Globus pallidus (tissue), 1 donor: ENCODE results near the gene IGLL5.
"Not testable (repeated sequence)": the region's sequence is repeated elsewhere in the genome, so short reads cannot be mapped to it uniquely, and the experiment has no call there.

ENCODE experiments used
- DNase-seq: peaks from one replicate; pipeline ENCODE4 v3.0.0-alpha.2; 2015; ENCODE audit warnings: low spot score

The IGLL5 gene

DNA sequence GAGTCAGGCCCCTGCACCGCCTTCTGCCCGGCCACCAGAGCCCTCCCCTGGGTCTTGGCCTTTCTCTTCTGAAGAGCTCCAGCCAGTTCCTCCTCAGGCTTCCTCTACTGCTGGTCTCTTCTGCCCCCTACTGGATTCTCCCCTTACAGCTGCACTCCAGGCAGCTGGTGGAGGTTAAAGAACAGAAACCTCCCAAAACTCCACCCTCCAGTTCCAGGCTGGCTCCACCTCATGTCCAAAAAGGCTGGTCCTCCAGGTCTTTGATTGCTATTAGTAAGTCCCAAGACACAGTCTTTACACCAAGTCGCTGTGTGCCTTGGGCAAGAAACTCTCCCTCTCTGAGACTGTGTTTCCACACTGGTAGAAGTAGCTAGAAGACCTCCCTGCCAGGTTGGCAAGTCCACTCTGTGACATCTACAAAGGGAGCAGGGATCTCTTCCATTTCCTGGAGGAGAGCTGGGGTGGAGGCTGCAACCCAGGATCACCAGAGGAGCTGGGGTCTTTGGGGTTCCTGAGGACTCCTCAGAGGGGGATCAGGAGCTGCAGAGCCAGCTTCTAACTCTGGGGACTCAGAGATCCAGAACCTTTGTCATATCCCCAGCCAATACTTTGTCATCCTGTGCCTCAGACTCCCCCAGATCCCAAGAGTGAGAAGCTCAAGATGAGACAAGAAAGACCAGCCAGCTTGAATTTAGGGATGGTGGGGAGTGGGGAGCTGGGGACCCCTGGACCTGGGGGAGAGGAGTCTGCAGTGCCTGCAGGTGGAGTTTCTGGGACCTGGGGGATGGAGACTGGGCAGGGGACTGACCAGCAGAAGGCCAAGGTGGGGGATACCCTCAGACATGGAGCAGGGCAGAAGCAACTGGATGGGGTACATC is 3.4 kb upstream of the IGLL5 start:
- peak; percentile 38 for DNase-seq

- no peak for DNase-seq
Measured at GRCh38 chr22:22884888-22885840, 2.5 kb upstream of the IGLL5 start.

DNA sequence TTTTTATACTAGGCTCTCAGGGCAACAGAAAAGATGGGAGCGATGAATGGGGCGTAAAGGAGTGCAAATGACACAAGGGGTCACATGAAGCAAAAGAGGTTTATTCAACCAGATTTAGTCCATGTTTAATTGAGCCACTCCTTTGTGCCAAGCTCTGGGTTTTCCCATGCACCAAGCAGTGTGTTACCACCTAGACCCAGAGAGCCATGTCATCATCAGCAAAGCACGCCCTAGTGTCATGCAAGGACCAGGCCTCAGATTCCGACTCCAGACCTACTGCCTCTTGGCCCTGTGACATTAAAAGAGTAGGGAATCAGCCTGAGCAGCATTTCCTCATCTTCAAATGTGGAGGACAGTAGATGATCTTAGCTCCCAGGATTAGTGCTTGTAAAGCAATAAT is 1.1 kb upstream of the IGLL5 start:
- DNase-seq, result no peak

DNA sequence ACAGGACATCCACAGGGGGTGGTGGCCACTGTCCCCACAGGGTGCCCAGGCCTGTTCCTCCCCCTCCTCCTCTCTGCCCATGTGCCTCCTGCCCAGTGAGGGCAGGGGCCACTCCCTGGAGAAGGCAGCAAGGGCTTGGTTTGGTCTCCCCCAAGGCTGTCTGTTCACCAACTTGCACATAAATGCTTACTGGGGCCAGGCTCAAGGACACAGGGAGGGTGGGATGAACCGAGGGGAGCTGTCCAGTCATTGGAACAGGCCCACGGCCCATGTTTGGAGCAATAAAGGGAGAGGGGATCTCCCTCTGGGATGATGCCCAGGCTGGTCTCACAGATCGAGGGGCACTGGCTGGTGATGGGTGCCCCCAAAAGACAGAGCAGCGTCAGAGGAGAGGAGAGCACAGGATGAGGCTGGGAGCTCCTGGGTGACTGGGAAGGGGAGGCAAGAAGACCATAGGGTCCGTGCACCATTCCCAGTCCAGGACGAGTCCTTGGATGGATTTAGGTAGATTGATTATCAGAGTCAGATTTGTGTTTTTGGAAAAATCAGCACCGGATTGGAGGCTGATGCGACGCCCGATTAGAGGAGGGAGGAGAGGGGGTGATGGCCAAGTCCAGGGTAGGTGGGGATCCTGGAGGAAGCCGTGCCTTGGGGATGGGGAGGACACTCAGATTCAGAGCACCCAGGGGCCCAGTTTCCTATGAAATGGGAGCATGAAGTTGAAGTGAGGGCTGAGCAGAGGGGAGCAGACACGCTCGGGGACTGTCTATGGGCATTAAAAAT is 1.1 kb downstream of the IGLL5 start:
- no peak for DNase-seq

DNA sequence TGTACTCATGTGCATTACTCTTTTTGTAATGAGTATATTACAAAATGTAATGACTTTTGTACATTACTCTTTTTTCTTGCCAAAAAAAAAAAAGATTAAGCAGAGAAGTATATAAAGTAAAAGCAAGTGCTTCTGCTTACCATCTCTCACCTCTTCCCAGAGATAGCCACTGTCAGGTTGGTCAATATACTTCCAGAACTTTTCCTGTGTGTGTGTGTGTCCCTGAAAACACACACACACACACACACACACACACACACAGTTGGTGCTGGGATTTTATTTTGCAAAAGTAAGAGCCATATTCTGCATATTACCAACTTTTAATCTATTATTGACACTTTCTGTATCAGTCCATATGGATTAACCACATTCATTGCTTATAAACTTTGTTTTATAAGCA is 2.5 kb downstream of the IGLL5 start:
- DNase-seq, result no peak

- no peak for DNase-seq
Measured at GRCh38 chr22:22891139-22891621, 3.6 kb downstream of the IGLL5 start.

- DNase-seq, result no peak
Measured at GRCh38 chr22:22892096-22893052, 4.8 kb downstream of the IGLL5 start.

DNA sequence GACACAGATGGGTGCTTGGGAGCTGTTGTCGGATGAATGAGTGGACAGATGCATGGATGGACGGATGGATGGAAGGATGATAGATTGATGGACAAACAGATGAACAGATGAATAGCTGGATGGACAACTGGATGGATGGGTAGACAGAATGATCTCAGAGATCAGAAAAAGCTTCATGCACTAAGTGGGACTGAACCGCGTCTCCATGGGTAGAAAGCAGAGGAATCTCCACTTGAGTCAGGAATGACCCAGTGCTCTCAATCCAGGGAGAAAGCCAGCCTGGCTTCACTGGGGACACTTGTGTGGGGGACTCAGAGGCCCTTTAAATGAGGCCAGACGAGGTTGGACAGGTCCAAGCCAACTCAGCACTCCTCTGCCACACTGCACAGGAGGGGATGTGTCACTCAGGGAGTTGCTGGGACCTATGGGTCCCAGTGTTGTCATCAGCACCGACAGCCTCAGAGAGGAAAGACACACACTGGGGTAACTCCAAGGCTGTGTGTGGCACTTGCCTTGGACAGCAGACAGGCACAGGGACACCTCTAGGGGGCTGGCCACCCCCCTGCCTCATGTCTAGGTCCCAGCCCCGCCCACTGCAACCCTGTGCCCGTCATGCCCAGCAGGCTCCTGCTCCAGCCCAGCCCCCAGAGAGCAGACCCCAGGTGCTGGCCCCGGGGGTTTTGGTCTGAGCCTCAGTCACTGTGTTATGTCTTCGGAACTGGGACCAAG is 5.6 kb downstream of the IGLL5 start:
- DNase-seq, result no peak

DNA sequence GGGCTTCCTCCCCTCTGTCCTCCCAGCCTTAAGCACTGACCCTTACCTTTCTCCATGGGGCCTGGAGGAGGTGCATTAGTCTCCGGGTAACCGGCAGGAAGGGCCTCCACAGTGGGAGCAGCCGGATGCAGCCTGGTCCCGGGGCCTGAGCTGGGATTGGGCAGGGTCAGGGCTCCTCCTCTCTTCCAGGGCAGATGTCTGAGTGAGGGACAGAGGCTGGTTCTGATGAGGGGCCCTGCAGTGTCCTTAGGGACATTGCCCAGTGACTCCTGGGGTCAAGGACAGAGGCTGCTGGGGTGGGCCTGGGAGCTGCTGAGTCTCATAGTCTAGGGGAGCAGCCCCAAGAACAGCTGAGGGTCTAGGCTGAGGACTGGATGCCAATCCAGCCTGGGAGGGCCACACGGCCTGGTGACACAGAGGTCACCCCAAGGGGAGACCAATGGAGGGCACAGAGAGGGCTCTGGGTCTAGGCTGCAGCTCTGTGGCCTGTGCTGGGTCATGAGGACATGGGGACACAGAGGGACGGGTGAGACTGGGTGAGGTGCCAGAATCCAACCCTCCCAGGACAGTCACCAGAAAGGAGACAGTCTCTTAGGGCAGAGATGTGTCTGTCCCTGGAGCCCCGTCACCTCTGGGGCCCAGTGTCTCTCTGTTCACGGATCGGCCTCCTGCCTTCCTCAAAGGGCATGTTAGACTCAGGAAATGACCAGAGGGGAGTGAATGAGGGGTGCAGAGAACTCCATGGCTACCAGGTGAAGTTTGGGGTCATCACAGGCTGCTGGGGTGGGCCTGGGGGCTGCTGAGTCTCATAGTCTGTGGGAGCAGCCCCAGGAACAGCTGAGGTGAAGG is 6.5 kb downstream of the IGLL5 start:
- no peak for DNase-seq

DNA sequence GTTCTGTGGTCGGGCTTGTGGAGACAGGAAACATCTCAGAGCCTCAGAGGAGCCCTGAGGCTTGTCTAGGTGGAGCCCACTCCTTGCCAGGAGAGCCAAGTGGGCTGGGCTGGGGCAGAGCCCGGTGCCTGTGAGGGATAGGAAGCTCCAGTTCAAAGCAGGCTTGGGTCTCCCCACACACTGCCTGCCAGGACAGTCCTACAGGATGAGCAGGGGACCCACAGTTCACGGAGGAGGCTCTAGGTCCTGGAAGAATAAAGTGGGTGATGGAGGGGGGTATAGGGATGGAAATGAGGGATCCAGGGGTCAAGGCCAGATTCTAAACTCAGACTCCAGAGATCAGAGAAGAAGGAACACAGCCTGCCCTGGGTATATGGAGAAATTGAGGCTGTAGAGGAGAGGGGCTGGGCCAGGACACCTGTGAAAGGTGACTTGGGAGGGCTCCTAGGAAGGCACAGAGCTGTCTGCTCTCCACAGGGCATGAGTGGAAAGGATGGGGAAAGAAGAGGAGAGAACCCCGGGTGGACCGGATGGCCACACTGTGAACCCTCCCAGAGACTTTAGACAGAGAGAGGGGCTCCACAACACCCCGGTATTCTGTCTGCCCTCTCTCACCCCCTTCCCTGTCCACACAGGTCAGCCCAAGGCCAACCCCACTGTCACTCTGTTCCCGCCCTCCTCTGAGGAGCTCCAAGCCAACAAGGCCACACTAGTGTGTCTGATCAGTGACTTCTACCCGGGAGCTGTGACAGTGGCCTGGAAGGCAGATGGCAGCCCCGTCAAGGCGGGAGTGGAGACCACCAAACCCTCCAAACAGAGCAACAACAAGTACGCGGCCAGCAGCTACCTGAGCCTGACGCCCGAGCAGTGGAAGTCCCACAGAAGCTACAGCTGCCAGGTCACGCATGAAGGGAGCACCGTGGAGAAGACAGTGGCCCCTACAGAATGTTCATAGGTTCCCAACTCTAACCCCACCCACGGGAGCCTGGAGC is 7.4 kb downstream of the IGLL5 start:
- DNase-seq, result no peak

DNA sequence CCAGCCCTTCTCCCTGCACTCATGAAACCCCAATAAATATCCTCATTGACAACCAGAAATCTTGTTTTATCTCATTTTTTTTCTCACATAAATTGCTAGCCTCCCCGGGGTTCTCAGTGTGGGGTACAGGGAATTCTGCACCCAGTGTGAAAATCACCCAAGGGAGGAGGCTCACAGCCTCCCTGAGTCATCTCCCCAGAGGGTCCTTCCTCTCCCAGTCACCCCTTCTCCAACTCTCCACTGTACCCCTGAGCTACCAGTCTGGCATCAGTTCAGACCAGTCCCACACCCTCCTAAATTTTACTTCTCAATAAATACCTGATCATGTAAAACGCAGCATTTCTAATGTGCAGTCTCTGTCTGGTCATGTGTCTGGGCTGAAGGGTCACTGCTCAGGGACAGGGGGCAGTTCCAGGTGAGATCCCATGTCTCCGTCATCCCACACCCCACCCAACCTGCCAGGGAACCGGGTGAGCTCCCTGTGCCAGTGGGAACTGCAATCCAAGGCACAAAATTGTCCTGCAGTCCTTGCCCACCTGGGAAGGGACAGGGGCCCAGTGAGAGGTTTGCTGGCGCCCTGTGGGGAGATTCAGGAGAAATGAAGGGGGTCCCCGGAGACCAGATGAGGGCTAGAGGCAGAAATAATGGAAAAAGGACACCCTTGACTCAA is 8.3 kb downstream of the IGLL5 start:
- no peak for DNase-seq

GRCh38 chr22:22896601-22897000 is 9.0 kb downstream of the IGLL5 start:
- DNase-seq, result no peak

DNA sequence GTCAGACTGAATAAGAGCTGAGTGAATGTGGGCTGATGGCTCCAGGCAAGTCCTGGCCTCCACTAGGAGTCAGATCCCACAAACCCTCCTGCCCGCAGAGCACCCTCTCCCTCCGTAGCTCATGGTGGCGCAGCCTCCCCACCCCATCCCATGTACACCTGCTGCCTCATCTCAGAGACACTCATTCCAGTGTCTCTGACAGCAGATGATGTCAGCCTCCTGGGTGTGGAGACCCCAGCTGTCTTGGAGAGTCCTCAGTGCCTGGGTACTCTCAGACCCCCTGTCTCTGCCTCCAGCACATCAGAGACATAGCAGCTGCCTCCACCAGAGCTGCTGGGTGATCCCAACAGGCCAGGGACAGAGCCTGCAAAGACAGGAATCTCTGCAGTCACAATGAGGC is 9.5 kb downstream of the IGLL5 start:
- no peak for DNase-seq

GRCh38 chr22:22897947-22898346 is 10.3 kb downstream of the IGLL5 start:
- no peak for DNase-seq

- DNase-seq, result not testable (repeated sequence)
Measured at GRCh38 chr22:22898411-22898950, 10.9 kb downstream of the IGLL5 start.

- DNase-seq, result not testable (repeated sequence)
Measured at GRCh38 chr22:22899342-22900080, 11.9 kb downstream of the IGLL5 start.
